LNCaP clone FGC (cell line): ENCODE measurements around the gene ADGRF5.

Source experiments
- DNase-seq: peaks from one replicate; pipeline ENCODE4 v3.0.0-alpha.2; 2011; ENCODE audit warnings: low read depth
- H3K4me3 ChIP-seq: 2 replicates; pipeline ENCODE4 v1.5.1; 2011; ENCODE audit warnings: mild to moderate bottlenecking, low read depth, low read length, control low read depth
- CTCF ChIP-seq: IDR thresholded peaks from 2 replicates; pipeline ENCODE4 v1.5.1; 2012; ENCODE audit warnings: mild to moderate bottlenecking; ENCODE audit not compliant: control insufficient read depth, insufficient read depth; ENCODE audit errors: extremely low read depth

ADGRF5 gene

DNA sequence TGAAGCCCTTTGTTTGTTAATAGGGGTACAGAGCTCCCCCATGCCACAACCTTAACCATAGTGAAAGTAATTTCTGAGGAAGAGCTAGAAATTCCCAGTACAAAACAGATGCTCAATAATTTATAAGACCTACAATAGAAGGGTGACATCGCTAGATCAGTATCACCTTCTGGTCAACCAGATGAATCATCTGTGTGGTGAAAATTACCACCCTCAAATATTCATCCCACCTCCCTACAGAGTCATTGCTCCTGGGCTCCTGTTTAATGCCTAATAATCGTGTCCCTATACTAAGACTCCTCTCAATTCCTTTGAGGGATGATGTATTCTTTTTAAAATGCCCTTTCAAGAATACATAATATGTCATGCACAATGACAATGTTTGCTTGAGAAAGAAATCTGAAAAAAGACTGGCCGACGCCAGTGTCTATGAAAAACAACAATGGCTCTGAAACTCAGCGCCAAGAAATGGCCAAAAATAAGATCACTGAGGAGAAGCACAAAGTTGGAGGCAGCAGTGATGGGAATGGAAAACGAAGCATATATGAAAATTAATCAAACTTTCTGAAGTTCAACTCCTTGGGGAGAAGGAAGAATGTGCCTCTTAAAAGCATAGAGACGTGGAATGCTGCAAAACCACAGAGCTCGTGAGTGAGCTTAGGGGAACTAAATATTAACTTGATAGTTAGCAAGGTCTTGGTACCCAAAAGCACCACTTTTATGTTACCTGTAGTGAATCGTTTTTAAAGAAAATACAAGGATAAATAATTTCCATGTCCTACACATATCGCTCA, 11.0 kb upstream of the ADGRF5 start:
- H3K4me3 ChIP-seq, result no peak overlapping the region
- no peak for TF ChIP-seq CTCF
- no peak for DNase-seq

DNA sequence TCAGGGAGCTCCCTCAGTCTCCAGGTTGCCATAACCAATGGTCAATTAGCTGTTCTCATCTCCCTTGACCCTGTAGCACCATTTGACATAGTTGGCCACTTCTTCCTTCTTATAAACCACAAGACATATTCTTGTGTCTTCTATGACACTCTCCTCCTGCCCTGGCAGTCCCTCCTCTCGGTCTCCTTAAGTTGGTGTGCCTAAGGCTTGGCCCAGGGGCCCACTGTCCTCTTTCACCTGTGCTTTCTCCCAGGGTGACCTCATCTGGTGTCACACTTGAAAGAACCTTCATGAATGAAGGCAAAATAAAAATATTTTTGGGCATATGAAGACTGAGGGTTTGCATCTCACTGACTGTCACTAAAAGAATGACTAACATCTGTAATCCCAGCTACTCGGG, 9.7 kb upstream of the ADGRF5 start:
- no peak for TF ChIP-seq CTCF
- H3K4me3 ChIP-seq, result no peak overlapping the region
- no peak for DNase-seq

DNA sequence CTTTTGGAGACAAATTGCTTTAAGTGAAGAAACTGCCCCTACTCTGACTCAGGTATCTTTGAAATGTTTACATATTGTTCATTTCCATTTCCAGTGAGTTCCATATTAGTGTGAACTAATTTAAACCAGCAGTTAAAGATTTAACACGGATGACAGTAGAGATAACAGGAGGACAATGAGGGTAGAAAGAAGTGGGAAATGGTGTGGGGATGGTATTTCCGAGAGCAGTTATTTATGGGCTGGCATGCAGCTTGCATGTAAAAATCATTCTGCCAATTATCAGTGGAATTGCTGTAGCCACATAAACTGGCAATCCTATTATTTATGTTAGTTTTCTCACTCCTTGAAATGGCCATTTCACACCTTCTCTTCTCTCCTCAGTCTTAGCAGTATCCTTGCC, 8.6 kb upstream of the ADGRF5 start:
- no peak for DNase-seq
- H3K4me3 ChIP-seq, result no peak overlapping the region
- TF ChIP-seq CTCF, result no peak

- H3K4me3 ChIP-seq, result no peak overlapping the region
- DNase-seq, result no peak
- TF ChIP-seq CTCF, result no peak
Observed at GRCh38 chr6:46927066-46927465, 5.3 kb upstream of the ADGRF5 start.

GRCh38 chr6:46926481-46926880, 4.7 kb upstream of the ADGRF5 start:
- no peak for TF ChIP-seq CTCF
- no peak for DNase-seq
- no peak overlapping the region for H3K4me3 ChIP-seq

DNA sequence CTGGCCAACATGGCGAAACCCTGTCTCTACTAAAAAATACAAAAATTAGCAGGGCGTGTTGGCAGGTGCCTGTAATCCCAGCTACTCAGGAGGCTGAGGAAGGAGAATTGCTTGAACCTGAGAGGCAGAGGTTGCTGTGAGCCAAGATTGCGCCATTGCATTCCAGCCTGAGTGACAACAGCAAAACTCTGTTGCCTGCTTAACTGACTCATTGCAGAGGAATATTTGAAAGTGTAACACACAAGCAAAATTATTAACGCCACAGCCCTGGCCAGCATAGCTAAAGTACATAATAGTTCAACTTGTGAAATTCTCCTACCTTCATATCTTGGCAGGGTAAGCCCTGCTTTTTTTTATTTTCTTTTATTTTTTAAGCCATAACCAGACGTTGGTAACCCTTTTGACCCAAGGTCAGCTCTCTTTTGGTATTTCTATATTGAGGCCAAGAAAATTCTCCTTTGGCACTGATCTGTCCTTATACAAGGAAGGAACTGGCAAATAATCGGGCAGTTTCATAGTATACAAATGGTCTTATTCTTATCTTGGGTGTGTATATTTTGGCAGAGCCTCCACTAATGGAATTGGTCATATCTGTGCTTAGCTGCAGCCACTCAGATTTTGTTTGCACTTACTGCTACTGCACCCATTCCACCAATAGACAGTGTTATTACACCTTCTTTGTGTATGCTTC, 4.0 kb upstream of the ADGRF5 start:
- peak; percentile 54 for DNase-seq
- H3K4me3 ChIP-seq, result no peak overlapping the region
- TF ChIP-seq CTCF, result no peak
